ENCODE results near the gene ABHD2. TPM values are rescaled to one million over a fixed set of nuclear protein-coding genes. Genes with fewer than 3 reads are reported as not detected.
"Not testable (repeated sequence)": the region's sequence is repeated elsewhere in the genome, so short reads cannot be mapped to it uniquely, and the experiment has no call there.

The ABHD2 gene
- polyA plus RNA-seq, 4 donors: 30.1 to 34.9 (median 31.2) TPM

- DNase-seq (ENCODE audit: low read depth in 4 of 4, low spot score in 2 of 4): no peak
Observed at GRCh38 chr15:89136818-89137772, 48.8 kb downstream of the ABHD2 start.

- DNase-seq (ENCODE audit: low read depth in 4 of 4, low spot score in 2 of 4): no peak
Observed at GRCh38 chr15:89137926-89138325, 49.7 kb downstream of the ABHD2 start.

- DNase-seq (ENCODE audit: low read depth in 4 of 4, low spot score in 2 of 4): no peak
Observed at GRCh38 chr15:89138999-89139612, 50.9 kb downstream of the ABHD2 start.

GRCh38 chr15:89139613-89140499, 51.6 kb downstream of the ABHD2 start:
- no peak for DNase-seq (ENCODE audit: low read depth in 4 of 4, low spot score in 2 of 4)

- DNase-seq (ENCODE audit: low read depth in 4 of 4, low spot score in 2 of 4): no peak
Observed at GRCh38 chr15:89140595-89140994, 52.3 kb downstream of the ABHD2 start.

- not testable (repeated sequence) for DNase-seq (ENCODE audit: low read depth in 4 of 4, low spot score in 2 of 4)
Observed at GRCh38 chr15:89141159-89141558, 52.9 kb downstream of the ABHD2 start.

GRCh38 chr15:89141885-89142284, 53.6 kb downstream of the ABHD2 start:
- DNase-seq (ENCODE audit: low read depth in 4 of 4, low spot score in 2 of 4): no peak

GRCh38 chr15:89142423-89142822, 54.2 kb downstream of the ABHD2 start:
- no peak for DNase-seq (ENCODE audit: low read depth in 4 of 4, low spot score in 2 of 4)

GRCh38 chr15:89143503-89144162, 55.4 kb downstream of the ABHD2 start:
- DNase-seq (ENCODE audit: low read depth in 4 of 4, low spot score in 2 of 4): peak in 2 of 4 donors; percentile 66 to 68

GRCh38 chr15:89144491-89144890, 56.2 kb downstream of the ABHD2 start:
- DNase-seq (ENCODE audit: low read depth in 4 of 4, low spot score in 2 of 4): no peak

GRCh38 chr15:89146366-89146765, 58.1 kb downstream of the ABHD2 start:
- DNase-seq (ENCODE audit: low read depth in 4 of 4, low spot score in 2 of 4): no peak

GRCh38 chr15:89148126-89148525, 59.9 kb downstream of the ABHD2 start:
- no peak for DNase-seq (ENCODE audit: low read depth in 4 of 4, low spot score in 2 of 4)

GRCh38 chr15:89149501-89150101, 61.3 kb downstream of the ABHD2 start:
- no peak for DNase-seq (ENCODE audit: low read depth in 4 of 4, low spot score in 2 of 4)

- no peak for DNase-seq (ENCODE audit: low read depth in 4 of 4, low spot score in 2 of 4)
Observed at GRCh38 chr15:89150287-89150686, 62.0 kb downstream of the ABHD2 start.

GRCh38 chr15:89150762-89151664, 62.8 kb downstream of the ABHD2 start:
- DNase-seq (ENCODE audit: low read depth in 4 of 4, low spot score in 2 of 4): no peak

GRCh38 chr15:89155122-89155521, 66.9 kb downstream of the ABHD2 start:
- DNase-seq (ENCODE audit: low read depth in 4 of 4, low spot score in 2 of 4): no peak

- no peak for DNase-seq (ENCODE audit: low read depth in 4 of 4, low spot score in 2 of 4)
Observed at GRCh38 chr15:89155656-89156055, 67.4 kb downstream of the ABHD2 start.

- DNase-seq (ENCODE audit: low read depth in 4 of 4, low spot score in 2 of 4): no peak
Observed at GRCh38 chr15:89157061-89157460, 68.8 kb downstream of the ABHD2 start.
